VCaP (cell line): ENCODE measurements around the gene CACNA1A.
"Not testable (repeated sequence)": the region's sequence is repeated elsewhere in the genome, so short reads cannot be mapped to it uniquely, and the experiment has no call there.

Source experiments
- H3K27ac ChIP-seq: fragments of 450-650 bp; 2 replicates; pipeline ENCODE4 v1.5.1; 2017
- CTCF ChIP-seq: fragments of 450-650 bp; conservative IDR thresholded peaks from 2 replicates; pipeline ENCODE4 v1.5.1; 2017; ENCODE audit warnings: mild to moderate bottlenecking, moderate library complexity

The CACNA1A gene

DNA sequence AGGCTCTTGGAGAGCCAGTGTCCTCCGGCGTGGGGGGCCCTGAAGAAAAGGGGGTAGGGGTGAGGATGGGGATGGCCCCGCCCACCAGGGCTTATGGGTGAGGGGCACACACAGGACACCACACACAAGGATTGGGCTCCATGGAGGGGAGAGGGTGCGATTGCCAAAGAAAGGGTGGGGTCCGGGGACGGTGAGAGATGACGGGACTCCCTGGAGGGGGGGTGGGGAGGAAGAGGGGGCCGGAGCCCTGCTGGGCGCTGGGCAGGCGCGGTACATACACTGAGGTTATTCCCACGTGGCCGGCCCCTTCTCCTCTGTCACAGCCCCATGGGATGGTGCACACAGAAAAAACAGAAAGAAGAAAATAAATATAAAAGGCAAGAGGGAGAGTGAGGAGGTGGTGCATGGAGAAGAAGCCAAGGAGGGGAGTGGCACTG is 295.9 kb downstream of the CACNA1A start:
- H3K27ac ChIP-seq, result no peak overlapping the region
- no peak for TF ChIP-seq CTCF

GRCh38 chr19:13209484-13210338 is 296.6 kb downstream of the CACNA1A start:
- H3K27ac ChIP-seq, result no peak overlapping the region
- no peak for TF ChIP-seq CTCF

DNA sequence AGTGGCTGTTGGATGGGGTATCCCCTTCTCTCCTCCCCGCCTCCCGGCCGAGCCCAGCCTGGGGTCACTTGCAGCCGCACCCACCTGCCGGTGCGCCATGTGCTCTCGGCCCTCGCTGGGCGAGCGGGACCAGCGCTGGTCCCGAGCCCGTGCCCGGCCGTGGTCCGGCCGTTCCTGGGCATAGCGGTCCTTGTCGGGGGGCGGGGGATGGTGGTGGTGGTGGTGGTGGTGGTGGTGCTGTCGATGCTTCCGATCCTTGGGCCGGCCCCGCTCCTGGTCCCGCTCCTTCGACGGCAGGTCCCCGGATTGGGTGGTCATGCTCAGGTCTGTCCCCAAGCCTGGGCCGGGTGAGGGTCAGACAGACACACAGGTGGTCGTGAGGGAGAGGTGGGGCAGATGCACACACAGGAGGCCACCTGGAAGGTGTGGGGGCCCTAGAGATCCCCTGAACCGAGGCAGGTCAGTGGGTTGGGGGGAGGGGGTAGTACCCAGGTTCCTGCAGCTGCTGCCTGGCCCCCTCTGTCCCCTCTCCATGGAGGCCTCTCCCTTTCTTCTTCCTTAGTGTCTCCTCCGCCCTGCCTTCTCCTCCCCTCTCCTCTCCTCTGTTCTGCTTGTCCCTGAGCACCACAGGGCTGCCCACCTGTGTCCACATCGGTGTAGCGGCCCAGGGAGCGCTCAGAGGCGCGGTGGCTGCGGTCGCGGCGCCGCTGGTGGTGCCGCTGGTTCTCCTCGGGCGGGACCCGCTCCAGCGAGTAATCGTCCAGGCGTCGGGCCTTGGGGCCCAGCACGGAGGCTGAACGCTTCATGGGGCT is 297.4 kb downstream of the CACNA1A start:
- no peak overlapping the region for H3K27ac ChIP-seq
- TF ChIP-seq CTCF, result no peak

DNA sequence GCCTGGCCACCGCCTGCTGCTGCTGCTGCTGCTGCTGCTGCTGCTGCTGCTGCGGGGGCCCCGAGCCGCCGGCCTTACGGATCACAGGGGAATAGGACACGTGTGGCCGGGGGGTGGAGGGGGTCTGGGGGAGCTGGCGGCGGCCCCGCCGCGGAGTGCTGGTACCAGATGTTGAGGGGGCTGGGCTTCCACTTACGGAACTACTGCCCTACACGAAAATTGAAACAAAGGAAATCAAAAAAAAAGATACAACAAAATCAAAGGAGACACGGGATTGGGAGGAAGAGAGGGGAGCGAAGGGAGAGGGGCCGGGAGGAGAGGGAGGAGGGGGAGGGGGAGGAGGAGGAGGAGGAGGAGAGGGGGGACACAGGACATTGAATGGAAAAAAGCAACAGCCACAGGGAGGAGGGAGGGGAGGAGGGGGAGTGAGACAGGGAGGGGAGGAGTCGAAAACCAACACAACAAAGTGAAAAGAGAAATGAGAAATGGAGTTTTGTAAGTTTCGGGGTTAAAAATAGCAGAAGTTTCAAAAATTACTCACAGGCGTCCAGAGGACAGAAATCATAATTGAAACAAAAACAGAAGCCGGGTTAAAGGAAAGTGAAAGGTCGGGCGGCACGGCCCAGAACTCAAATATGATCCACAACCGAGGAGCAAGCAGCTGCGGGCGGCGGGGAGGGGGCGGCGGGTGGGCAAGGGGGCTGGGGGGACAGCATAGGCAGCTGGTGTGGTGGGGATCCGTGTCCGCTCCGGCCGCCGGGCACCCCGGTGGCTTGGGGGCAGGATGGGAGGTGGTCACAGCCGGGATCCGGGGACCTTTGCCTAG is 298.2 kb downstream of the CACNA1A start:
- TF ChIP-seq CTCF, result no peak
- H3K27ac ChIP-seq, result no peak overlapping the region

GRCh38 chr19:13207237-13207845 is 298.9 kb downstream of the CACNA1A start:
- H3K27ac ChIP-seq, result no peak overlapping the region

DNA sequence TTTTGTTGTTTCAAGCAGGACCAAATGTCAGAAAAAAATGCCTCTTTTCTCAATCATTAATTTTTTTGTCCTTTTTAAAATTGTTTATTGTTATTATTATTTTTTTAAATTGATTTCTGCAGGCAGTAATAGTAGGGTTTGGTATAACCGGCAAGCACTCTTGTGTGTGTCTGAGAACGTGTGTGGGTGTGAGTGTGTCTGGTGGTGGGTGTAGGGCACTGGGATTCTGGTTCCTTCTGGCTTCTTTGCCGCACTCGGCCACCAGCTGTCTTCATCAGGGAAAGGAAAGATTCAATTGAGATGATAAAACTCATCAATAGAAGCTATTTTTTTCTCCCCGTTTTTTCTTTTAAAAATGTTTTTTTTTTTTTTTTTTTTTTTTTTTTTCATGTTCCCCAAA is 299.7 kb downstream of the CACNA1A start:
- TF ChIP-seq CTCF, result no peak
- H3K27ac ChIP-seq, result no peak overlapping the region

More at GRCh38 chr19:13207237-13207845, 298.9 kb downstream of the CACNA1A start:
- no peak for TF ChIP-seq CTCF

DNA sequence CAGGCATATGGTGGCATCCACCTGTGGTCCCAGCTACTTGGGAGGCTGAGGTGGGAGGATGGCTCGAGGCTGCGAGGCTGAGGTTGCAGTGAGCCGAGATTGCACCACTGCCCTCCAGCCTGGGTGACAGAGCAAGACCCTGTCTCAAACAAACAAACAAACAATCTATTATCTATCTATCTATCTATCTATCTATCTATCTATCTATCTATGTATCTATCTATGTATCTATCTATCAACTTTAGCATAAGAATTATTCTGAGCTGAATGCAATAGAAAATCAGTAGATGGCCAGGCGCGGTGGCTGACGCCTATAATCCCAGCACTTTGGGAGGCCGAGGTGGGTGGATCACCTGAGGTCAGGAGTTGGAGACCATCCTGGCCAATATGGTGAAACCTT is 304.2 kb downstream of the CACNA1A start:
- H3K27ac ChIP-seq, result not testable (repeated sequence)
